Sigmoid colon (tissue), 7 donors: ENCODE results near the gene STK4. TPM values are rescaled to one million over a fixed set of nuclear protein-coding genes. Genes with fewer than 3 reads are reported as not detected.

Source experiments
- DNase-seq: peaks from one replicate; pipeline ENCODE4 v3.0.0-alpha.2; 2019
- H3K27ac ChIP-seq, 4 donors: fragments of 200-600 bp; sonication (generic); one replicate each; pipeline ENCODE4 v1.5.1; 2016 to 2019; ENCODE audit warnings: mild to moderate bottlenecking in 1 of 4
- H3K27me3 ChIP-seq, 3 donors: fragments of 200-600 bp; sonication (generic); one replicate each; pipeline ENCODE4 v1.5.1; 2019; ENCODE audit warnings: mild to moderate bottlenecking in 1 of 3
- H3K36me3 ChIP-seq, 4 donors: fragments of 200-600 bp; sonication (generic); one replicate each; pipeline ENCODE4 v1.5.1; 2016 to 2019
- H3K4me1 ChIP-seq, 4 donors: fragments of 200-600 bp; sonication (generic); one replicate each; pipeline ENCODE4 v1.5.1; 2017 to 2019
- H3K4me3 ChIP-seq, 4 donors: fragments of 200-600 bp; sonication (generic); one replicate each; pipeline ENCODE4 v1.5.1; 2017 to 2019; ENCODE audit warnings: mild to moderate bottlenecking in 2 of 4, moderate library complexity in 1 of 4
- H3K9me3 ChIP-seq, 4 donors: fragments of 200-600 bp in 3 of 4; sonication (generic) in 3 of 4; one replicate each; pipeline versions ENCODE4 v1.5.1 to v1.6.1; 2013 to 2019
- CTCF ChIP-seq, 4 experiments: fragments of 450-650 bp in 3 of 4; fragments of 200-600 bp in 1 of 4; IDR thresholded peaks; one replicate each; pipeline ENCODE4 v1.5.1; 2016 to 2019; ENCODE audit warnings: antibody characterized with exemption in 4 of 4, mild to moderate bottlenecking in 3 of 4, moderate library complexity in 2 of 4
- EP300 ChIP-seq, 4 donors: sonication (generic); formaldehyde crosslinking; IDR thresholded peaks; one replicate each; pipeline ENCODE4 v1.6.1; 2017; ENCODE audit warnings: antibody characterized with exemption in 4 of 4
- POLR2A ChIP-seq, 2 donors: fragments of 450-650 bp; IDR thresholded peaks; one replicate each; pipeline ENCODE4 v1.6.1; 2016; ENCODE audit warnings: antibody characterized with exemption in 2 of 2, mild to moderate bottlenecking in 2 of 2, moderate library complexity in 2 of 2
- POLR2AphosphoS5 ChIP-seq, 4 donors: sonication (generic); formaldehyde crosslinking; IDR thresholded peaks; one replicate each; pipeline ENCODE4 v1.6.1; 2017; ENCODE audit warnings: antibody characterized with exemption in 4 of 4
- WGBS, 2 donors: extraction: QIAGEN DNeasy Blood & Tissue Kit; methylation state at CpG; one replicate each; pipeline ENCODE4 v1.1.7; 2013; 5-methylcytosine and 5-hydroxymethylcytosine counted together
- intact Hi-C: fragments of 100-400 bp; cut with DNase I; formaldehyde crosslinking; loops from one replicate; pipeline ENCODE4 v1.15.1; 2023
- polyA plus RNA-seq, 3 donors: library from polyadenylated mRNA; stranded (reverse); fragments of 200-250 nt; gene quantifications; one replicate each; pipeline ENCODE4 v1.2.3, GENCODE V29; 2013
- total RNA-seq, 4 donors: library from RNA; depleted of rRNA; stranded (reverse); fragments of >200 nt; gene quantifications; one replicate each; pipeline ENCODE4 v1.1.0, GENCODE V29; 2016
- donor health status: healthy with polysubstance abuse.
- donor health status: Bipolar disorder and iron deficiency.
- donor health status: healthy.

The STK4 gene
- total and polyA plus RNA-seq, 7 donors: 6.0 to 31.8 (median 25.7) TPM

- Histone ChIP-seq H3K4me1 (peaks cover 0 to 48% (median 32%) of the 10 kb centered on the region in 4 donors), H3K36me3 (peaks cover 0 to 25% (median 6%) of the 10 kb centered on the region in 4 donors), H3K27me3 (no peaks in the 10 kb centered on the region), H3K27ac (no peak overlapping the region), H3K9me3 (no peaks in the 10 kb centered on the region), H3K4me3 (no peak overlapping the region)
- TF ChIP-seq POLR2AphosphoS5 (IDR thresholded peaks at IDR 0.05): no peak
- TF ChIP-seq CTCF (IDR thresholded peaks at IDR 0.05): no peak
- no peak for TF ChIP-seq POLR2A (IDR thresholded peaks at IDR 0.05)
- no peak for TF ChIP-seq EP300 (IDR thresholded peaks at IDR 0.05)
- WGBS, 2 donors: 45 to 66% methylated on average over 3 of the region's 3 CpGs
- no peak for DNase-seq
- intact Hi-C loops: loop anchor here (10.0 kb wide), 2 partner anchors 435 to 495 kb away; partner anchors contain the start of genes DBNDD2 and TTPAL
These were observed 3.1 kb downstream of the STK4 start for GRCh38 chr20:44969300-44969894.

- Histone ChIP-seq H3K27me3 (no peaks in the 10 kb centered on the region), H3K27ac (peak overlapping the region in 3 of 4 donors; percentile 11 to 48 (median 33)), H3K36me3 (peaks cover 0 to 34% (median 12%) of the 10 kb centered on the region in 4 donors), H3K4me3 (no peak overlapping the region), H3K9me3 (no peaks in the 10 kb centered on the region), H3K4me1 (peaks cover 0 to 48% (median 32%) of the 10 kb centered on the region in 4 donors)
- DNase-seq: no peak
- TF ChIP-seq CTCF (IDR thresholded peaks at IDR 0.05) (no peak), POLR2A (IDR thresholded peaks at IDR 0.05) (no peak), EP300 (IDR thresholded peaks at IDR 0.05) (no peak), POLR2AphosphoS5 (IDR thresholded peaks at IDR 0.05) (no peak)
- 19 to 60% methylated on average over 1 of the region's 1 CpG for whole genome bisulfite sequencing, 2 donors
- intact Hi-C loops: no loop called here
These were observed 4.0 kb downstream of the STK4 start for GRCh38 chr20:44970243-44970757.

DNA sequence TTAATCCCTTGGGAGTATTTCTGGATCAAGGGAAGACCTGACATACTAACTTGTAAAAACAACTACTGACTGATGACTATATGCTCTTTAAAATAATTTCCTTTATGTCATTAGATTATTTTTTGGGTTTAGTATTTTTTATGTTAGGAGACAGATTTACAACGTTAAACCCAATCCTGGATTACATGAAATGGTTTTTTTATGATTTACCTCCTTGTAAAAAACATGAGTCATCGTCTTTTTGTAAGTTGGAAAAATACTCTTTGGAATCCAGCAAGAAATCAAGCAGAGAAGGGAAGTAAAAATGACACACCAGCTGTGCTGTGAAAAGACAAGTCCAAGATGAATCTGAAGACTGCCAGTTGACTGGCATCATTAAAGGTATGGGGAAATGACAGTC lies 6.7 kb downstream of the STK4 start:
- Histone ChIP-seq H3K4me3 (no peak overlapping the region), H3K27ac (peak overlapping the region in 1 of 4 donors; percentile 40), H3K4me1 (peaks cover 0 to 29% (median 18%) of the 10 kb centered on the region in 4 donors), H3K36me3 (peaks cover 0 to 38% (median 12%) of the 10 kb centered on the region in 4 donors), H3K27me3 (no peaks in the 10 kb centered on the region), H3K9me3 (no peaks in the 10 kb centered on the region)
- TF ChIP-seq POLR2A (IDR thresholded peaks at IDR 0.05) (no peak), CTCF (IDR thresholded peaks at IDR 0.05) (no peak), EP300 (IDR thresholded peaks at IDR 0.05) (no peak), POLR2AphosphoS5 (IDR thresholded peaks at IDR 0.05) (peak in 1 of 4 donors; percentile 24)
- intact Hi-C loops: no loop called here
- 31 to 74% methylated on average over 2 of the region's 2 CpGs for WGBS, 2 donors
- no peak for DNase-seq

GRCh38 chr20:44976698-44977097 lies 10.4 kb downstream of the STK4 start:
- no peaks in the 10 kb centered on the region for H3K27me3 ChIP-seq
- H3K27ac ChIP-seq: no peak overlapping the region
- H3K4me3 ChIP-seq: no peak overlapping the region
- no peak for DNase-seq
- no peaks in the 10 kb centered on the region for H3K9me3 ChIP-seq
- intact Hi-C loops: no loop called here
- WGBS, 2 donors: 95 to 97% methylated on average over 4 of the region's 4 CpGs
- peaks cover 0 to 7% (median 0%) of the 10 kb centered on the region in 4 donors for H3K4me1 ChIP-seq
- peaks cover 6 to 72% (median 20%) of the 10 kb centered on the region in 4 donors for H3K36me3 ChIP-seq
- TF ChIP-seq POLR2AphosphoS5 (IDR thresholded peaks at IDR 0.05) (no peak), POLR2A (IDR thresholded peaks at IDR 0.05) (no peak), CTCF (IDR thresholded peaks at IDR 0.05) (no peak), EP300 (IDR thresholded peaks at IDR 0.05) (no peak)
